IMR-90 (cell line): ENCODE data around the gene DPP8.

Experiments
- NFE2L2 ChIP-seq: fragments of 150-350 bp; IDR thresholded peaks from 2 replicates; pipeline ENCODE4 v1.6.1; 2016; ENCODE audit warnings: low read depth, mild to moderate bottlenecking, low read length
- RAD21 ChIP-seq: IDR thresholded peaks from 2 replicates; pipeline ENCODE4 v1.6.1; 2012; ENCODE audit warnings: low read length, improper control_type of control experiment
- TF ChIP-seq, protein P1 (sequence below): conservative IDR thresholded peaks from 2 replicates; pipeline ENCODE4 v1.5.1; 2012; ENCODE audit warnings: mild to moderate bottlenecking, low read depth, low read length, improper control_type of control experiment

- TF ChIP-seq, protein P1, sequence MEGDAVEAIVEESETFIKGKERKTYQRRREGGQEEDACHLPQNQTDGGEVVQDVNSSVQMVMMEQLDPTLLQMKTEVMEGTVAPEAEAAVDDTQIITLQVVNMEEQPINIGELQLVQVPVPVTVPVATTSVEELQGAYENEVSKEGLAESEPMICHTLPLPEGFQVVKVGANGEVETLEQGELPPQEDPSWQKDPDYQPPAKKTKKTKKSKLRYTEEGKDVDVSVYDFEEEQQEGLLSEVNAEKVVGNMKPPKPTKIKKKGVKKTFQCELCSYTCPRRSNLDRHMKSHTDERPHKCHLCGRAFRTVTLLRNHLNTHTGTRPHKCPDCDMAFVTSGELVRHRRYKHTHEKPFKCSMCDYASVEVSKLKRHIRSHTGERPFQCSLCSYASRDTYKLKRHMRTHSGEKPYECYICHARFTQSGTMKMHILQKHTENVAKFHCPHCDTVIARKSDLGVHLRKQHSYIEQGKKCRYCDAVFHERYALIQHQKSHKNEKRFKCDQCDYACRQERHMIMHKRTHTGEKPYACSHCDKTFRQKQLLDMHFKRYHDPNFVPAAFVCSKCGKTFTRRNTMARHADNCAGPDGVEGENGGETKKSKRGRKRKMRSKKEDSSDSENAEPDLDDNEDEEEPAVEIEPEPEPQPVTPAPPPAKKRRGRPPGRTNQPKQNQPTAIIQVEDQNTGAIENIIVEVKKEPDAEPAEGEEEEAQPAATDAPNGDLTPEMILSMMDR: no peak
- TF ChIP-seq NFE2L2 (no peak), RAD21 (no peak)
Measured at GRCh38 chr15:65468229-65468909, 49.1 kb downstream of the DPP8 start.
